PC-3 (cell line): ENCODE results near the gene CMSS1.

Source experiments
- EZH2 ChIP-seq: fragments of 300-600 bp; sonication (generic); IDR thresholded peaks from one replicate; pipeline ENCODE4 v1.6.1; 2017; ENCODE audit warnings: antibody characterized with exemption, mild to moderate bottlenecking, low read length; ENCODE audit not compliant: unreplicated experiment
- EZH2phosphoT487 ChIP-seq: fragments of 300-600 bp; sonication (generic); IDR thresholded peaks from 2 replicates; pipeline ENCODE4 v1.6.1; 2018; ENCODE audit warnings: mild to moderate bottlenecking, antibody characterized with exemption, low read length, borderline replicate concordance
- TF ChIP-seq, protein P1 (sequence below): fragments of 300-600 bp; sonication (generic); conservative IDR thresholded peaks from 2 replicates; pipeline ENCODE4 v1.5.1; 2017; ENCODE audit warnings: antibody characterized with exemption, low read depth, mild to moderate bottlenecking, low read length

DNA sequence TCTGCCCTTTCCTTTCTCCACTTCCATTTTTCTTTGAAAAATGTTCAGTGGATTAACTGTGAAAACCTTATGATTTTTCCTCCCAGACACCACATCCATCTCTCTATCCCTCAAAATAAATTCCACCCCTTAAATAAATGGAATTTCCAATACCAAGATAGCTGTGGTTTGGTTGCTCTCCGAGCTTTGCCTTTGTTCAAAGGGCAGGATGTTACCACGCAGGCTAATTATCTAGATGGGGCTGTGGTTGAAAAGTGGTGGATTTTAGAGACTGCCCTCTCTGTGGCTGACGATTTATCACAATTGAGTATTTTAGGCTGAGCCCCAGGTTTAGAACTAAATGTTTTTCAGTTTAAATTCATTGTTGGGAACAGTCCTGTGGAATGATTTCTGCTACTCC is 36.9 kb upstream of the CMSS1 start:
- TF ChIP-seq, protein P1, sequence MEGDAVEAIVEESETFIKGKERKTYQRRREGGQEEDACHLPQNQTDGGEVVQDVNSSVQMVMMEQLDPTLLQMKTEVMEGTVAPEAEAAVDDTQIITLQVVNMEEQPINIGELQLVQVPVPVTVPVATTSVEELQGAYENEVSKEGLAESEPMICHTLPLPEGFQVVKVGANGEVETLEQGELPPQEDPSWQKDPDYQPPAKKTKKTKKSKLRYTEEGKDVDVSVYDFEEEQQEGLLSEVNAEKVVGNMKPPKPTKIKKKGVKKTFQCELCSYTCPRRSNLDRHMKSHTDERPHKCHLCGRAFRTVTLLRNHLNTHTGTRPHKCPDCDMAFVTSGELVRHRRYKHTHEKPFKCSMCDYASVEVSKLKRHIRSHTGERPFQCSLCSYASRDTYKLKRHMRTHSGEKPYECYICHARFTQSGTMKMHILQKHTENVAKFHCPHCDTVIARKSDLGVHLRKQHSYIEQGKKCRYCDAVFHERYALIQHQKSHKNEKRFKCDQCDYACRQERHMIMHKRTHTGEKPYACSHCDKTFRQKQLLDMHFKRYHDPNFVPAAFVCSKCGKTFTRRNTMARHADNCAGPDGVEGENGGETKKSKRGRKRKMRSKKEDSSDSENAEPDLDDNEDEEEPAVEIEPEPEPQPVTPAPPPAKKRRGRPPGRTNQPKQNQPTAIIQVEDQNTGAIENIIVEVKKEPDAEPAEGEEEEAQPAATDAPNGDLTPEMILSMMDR = no peak
- TF ChIP-seq EZH2 (no peak), EZH2phosphoT487 (no peak)
